CD4-positive, alpha-beta T cell treated with Interleukin-15 for 1 hour (primary cell): ENCODE results near the gene RYR1.
"Not testable (repeated sequence)": the region's sequence is repeated elsewhere in the genome, so short reads cannot be mapped to it uniquely, and the experiment has no call there.

Experiments
- DNase-seq: peaks from one replicate; pipeline ENCODE4 v3.0.0-alpha.2; 2020

The RYR1 gene

DNA sequence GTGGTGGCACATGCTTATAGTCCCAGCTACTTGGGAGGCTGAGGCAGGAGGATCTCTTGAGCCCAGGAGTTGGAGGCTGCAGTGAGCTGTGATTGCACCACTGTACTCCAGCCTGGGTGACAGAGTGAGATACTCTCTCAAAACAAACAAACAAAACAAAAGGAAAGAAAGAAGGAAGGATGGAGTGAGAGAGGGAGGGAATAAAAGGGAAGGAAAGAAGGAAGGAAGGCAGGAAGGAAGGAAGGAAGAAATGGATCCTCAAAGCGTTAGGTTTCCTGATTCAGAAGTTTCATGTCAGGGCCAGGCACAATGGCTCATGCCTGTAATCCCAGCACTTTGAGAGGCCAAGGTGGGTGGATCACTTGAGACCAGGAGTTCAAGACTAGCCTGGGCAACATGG, 84.5 kb downstream of the RYR1 start:
- not testable (repeated sequence) for DNase-seq

DNA sequence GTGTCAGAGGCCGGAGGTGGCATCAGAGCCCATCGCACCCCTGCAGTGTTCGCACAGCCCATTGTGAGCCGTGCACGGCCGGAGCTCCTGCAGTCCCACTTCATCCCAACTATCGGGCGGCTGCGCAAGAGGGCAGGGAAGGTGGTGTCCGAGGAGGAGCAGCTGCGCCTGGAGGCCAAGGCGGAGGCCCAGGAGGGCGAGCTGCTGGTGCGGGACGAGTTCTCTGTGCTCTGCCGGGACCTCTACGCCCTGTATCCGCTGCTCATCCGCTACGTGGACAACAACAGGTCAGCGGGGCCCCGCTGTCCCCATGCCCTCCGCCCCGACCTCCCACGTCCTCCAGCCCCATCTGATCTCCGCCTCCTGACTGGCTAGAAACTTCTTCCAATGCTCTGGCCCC, 85.7 kb downstream of the RYR1 start:
- no peak for DNase-seq

DNA sequence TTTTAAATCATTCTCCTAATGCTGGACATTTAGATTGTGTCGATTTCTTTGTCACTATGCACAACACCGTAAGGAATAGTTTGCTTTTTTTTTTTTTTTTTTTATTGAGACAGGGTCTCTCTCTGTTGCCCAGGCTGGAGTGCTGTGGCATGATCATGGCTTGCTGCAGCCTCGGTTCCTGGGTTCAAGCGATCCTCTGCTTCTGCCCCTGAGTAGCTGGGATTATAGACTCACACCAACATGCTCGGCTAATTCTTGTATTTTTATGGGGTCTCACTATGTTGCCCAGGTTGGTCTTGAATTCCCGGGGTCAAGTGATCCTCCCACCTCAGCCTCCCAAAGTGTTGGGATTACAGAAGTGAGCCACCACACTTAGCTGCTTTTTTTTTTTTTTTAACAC, 86.5 kb downstream of the RYR1 start:
- no peak for DNase-seq

DNA sequence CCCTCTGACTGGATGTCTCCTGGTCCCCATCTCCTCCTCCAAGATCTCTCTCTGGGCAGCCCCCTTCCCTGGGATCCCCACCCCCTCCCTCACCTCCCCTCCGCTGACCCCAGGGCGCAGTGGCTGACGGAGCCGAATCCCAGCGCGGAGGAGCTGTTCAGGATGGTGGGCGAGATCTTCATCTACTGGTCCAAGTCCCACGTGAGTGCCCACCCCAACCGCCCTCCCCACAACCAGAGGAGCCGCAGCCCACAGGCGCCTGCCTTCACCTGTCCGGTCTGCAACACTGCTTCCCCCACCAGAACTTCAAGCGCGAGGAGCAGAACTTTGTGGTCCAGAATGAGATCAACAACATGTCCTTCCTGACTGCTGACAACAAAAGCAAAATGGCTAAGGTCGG, 89.4 kb downstream of the RYR1 start:
- DNase-seq, result no peak

DNA sequence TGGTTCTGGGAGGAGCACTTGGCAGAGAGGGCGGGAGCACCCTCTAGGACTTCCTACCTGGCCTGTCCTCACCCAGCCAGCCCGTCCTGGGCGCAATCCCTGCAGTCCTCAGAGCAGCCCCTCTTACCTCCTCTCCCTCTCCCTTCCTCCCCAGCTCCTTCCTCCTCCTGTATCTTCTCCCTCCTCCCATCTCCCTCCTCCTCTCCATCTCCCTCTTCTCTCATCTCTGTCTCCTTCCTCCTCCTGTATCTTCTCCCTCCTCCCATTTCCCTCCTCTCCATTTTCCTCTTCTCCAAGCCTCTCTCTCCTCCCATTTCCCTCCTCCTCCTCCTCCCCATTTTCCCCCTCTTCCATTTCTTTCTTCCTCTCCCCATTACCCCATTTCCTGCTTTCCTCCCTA, 89.8 kb downstream of the RYR1 start:
- DNase-seq, result no peak

DNA sequence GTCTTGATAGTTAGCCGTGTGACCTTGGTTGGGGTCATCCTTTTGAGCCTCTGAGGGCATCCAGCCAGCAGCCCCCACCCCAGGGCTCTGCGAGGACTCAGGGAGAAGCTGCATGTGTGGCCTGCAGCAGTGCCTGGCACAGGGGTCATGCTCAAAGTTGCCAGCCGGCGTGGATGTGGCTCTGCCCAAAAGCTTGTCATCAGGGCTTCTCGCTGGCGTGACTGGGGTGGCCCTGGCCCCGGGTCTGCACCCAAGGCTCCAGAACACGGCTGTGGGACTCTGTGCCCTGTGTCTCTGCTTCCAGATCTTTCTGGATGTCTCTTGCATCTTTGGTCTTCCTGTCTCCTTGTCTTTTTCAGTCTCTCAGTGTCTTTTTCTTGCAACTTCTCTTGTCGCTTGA, 90.9 kb downstream of the RYR1 start:
- DNase-seq, result no peak

DNA sequence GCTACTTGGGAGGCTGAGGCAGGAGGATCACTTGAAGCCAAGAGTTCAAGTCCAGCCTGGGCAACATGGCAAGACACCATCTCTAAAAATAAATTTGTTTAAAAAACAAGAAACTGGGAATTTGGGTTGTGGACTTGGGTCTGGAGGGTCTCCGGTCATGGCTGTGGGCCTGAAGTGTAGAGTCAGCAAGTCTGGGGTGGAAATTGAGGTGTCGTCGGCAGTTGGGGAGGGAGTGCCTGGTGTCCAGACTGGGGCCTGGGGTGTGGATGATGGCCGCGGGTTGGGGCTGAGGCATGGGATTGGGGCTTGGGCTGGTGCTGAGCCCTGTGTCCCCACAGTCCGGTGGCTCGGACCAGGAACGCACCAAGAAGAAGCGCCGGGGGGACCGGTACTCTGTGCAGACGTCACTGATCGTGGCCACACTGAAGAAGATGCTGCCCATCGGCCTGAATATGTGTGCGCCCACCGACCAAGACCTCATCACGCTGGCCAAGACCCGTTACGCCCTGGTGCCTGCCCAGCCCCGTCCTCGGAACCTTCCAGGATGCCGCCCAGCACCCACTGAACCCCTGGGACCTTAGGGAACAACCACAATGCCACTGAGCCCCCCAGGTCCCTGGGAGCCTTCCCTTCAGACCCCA, 91.6 kb downstream of the RYR1 start:
- DNase-seq, result no peak

DNA sequence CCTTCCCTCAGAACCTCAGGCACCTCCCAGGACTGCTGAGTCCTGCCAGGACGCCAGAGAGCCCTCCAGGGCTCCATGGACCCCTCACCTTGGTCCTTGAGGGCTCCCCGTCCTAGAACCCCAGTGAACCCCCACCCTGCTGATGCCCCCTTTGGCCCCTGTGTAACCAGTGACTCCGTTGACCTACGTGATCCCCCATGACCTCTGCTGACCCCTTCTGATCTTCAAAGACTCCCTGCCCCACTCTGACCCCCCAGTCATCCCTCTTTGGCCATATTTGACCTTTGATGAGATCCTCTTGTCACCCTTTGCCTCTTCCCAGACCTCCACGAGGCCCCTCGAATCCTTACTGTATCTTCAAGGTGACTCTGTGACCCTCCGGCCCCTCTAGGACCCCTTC, 92.9 kb downstream of the RYR1 start:
- DNase-seq, result no peak

DNA sequence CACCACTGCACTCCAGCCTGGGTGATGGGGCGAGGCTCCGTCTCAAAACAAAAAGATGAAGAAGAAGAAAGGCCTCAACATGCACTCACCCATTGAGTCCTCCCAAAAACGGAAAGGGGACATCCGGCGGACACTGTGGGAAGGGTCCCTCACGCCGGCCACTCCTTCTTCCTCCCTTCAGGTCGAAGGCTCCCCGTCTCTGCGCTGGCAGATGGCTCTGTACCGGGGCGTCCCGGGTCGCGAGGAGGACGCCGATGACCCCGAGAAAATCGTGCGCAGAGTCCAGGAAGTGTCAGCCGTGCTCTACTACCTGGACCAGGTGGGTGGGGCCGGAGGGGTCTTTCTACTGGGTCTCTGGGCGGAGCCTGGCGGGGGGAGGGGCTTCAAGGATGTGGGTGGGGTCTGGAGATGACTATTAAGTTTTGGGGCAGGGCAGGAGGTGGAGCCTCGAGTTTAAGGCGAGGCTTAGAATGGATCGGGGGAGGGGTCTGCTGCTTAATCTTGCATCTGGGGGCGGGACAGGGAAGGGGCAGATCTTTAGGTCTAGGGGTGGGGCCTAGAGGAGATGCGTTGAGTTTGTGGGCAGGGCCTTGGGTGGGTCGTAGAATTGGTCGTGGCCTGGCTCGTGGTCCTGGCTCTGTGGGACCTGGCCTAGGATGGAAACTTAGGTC, 94.1 kb downstream of the RYR1 start:
- DNase-seq, result no peak

DNA sequence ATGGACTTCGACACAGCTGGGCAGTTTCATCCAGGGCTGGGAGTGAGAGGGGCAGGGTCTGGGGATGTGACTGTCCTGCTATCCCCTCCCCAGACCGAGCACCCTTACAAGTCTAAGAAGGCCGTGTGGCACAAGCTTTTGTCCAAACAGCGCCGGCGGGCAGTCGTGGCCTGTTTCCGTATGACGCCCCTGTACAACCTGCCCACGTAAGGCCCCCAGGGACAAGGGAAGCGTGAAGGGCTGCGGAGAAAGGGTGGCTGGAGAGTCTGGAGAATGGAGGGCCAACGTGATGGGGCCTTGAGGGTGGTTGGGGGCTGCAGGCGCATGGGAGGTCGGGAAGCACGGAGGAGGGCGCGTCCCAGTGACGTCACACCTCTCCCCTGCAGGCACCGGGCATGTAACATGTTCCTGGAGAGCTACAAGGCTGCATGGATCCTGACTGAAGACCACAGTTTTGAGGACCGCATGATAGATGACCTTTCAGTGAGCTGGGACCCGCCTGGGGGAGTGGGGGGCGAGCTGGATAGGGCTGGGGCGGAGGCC, 94.8 kb downstream of the RYR1 start:
- no peak for DNase-seq

DNA sequence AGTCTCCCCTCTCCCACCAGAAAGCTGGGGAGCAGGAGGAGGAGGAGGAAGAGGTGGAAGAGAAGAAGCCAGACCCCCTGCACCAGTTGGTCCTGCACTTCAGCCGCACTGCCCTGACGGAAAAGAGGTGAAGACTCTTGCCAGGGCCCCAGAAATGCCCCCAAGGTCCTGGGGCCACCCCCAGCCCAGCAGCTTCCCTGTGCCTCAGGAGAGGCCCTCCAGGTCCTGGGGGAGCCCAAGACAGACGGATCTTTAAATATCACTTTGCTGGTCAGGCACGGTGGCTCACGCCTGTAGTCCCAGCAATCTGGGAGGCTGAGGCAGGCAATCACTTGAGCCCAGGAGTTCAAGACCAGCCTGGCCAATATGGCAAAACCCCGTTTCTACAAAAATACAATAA, 95.4 kb downstream of the RYR1 start:
- no peak for DNase-seq

DNA sequence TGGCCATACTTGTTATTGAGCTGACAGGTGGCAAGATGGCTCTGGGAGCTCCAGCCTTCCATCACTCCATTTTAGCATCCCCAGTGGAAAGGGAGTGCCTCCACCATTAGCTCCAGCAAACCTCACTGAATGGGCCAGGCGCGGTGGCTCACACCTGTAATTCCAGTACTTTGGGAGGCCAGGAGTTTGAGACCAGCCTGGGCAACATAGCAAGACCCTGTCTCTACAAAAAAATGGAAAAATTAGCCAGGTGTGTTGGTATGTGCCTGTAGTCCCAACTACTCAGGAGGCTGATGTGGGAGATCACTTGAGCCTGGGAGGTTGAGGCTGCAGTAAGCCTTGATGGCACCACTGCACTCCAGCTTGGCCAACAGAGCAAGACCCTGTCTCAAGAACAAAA, 98.0 kb downstream of the RYR1 start:
- no peak for DNase-seq

DNA sequence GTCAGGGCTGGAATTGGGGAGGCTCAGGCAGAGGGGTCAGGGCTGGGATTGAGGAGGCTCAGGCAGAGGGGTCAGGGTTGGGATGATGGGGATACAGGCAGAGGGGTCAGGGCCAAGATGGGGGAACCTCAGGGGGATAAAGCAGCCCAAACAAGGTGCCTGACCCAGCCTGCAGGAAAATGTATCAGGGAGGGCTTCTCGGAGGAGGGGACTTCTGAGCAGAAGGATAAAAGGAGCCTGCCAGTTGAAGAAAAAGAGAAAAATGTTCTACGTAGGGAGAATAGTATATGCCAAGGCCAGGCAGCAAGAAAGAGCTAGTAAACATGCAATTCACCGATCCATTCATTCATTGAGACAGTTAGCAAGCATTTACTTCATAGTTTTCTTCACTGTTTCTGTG, 99.4 kb downstream of the RYR1 start:
- DNase-seq, result no peak

DNA sequence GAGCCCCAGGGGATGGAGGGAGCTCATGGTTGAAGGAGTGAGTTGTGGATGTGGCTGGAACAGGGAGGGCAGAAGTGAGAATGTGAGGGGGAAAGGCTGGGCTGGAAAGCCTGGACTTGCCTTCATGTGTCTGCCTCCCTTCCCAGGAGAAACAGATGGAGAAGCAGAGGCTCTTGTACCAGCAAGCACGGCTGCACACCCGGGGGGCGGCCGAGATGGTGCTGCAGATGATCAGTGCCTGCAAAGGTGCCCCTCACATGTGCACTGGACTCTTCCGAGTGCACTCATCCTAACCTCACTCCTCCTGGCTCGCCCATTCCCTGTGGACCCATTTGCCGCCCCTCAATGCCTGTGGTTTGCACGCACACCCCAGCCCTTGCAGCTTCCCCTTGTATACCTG, 101.1 kb downstream of the RYR1 start:
- no peak for DNase-seq

DNA sequence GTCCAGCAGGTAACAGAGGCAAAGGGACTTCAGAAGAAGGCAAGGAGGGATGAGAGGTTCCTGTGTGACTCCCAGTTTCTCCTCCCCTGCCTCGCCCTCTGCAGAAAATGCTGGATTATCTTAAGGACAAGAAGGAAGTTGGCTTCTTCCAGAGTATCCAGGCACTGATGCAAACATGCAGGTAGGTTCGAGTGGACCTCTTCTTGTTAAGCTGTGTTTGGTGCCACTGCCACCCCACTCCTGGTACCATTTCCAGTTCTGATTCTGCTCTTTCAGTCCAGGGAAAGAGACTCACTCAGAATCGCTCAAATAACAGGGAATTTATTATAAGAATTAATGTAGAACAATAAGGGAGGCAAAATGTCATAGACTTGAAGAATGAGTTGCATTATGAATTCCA, 101.7 kb downstream of the RYR1 start:
- no peak for DNase-seq

DNA sequence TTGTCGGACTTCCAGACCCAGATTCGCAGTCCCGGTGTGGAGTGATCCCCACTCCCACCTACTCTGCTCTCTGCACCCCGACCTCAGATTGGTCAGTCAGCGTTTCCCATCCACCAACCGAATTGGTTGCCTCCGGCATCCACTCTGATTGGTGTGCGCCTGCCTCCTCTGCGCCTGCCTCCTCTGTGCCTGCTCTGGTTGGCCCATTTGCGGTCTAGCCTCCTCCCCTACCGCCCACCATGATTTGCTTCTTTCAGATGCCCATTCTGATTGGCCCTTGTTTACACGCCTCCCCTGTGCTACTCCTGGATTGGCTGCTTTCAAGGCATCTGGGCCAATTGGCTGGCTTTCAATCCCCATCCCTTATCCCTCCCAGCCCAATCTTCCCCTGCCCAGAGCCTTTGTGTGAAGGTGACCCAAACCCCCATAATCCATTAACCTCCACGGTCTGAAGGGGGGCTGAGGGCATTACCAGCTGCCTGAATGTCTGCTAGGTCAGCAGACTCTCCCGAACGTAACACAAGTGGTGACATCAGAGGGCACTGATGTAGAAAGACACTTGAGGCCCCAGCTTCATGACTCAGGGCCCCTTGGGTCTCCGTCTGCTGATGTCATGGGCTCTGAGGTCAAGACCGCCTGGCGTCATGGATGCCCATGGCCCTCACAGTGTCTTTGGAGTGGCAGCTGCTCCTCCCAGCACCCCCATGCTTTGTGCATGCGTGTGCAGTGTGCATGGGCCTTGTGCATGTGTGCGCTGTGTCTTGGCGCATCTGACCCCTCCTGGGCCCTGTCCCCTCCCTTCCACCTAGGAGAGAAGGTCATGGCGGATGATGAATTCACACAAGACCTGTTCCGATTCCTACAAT, 103.8 kb downstream of the RYR1 start:
- no peak for DNase-seq

DNA sequence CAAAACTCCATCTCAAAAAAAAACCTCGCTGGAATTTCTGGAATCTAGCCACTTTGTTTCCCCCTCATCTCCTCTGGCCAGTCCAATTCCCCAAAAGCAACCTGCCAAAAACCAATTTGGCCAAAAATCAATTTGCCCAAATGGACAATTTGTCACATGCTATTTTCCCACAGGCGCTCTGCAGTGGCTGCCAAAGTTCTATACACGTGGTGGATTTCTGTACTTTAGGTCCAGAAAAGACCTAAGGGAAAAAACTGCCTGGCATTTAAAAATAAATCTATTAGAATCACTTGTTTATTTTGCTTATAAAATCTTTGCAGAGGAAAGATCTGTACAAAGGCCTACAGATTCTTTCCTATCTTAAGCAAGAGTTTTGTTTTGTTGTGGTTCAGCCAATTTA, 104.9 kb downstream of the RYR1 start:
- DNase-seq, result no peak

DNA sequence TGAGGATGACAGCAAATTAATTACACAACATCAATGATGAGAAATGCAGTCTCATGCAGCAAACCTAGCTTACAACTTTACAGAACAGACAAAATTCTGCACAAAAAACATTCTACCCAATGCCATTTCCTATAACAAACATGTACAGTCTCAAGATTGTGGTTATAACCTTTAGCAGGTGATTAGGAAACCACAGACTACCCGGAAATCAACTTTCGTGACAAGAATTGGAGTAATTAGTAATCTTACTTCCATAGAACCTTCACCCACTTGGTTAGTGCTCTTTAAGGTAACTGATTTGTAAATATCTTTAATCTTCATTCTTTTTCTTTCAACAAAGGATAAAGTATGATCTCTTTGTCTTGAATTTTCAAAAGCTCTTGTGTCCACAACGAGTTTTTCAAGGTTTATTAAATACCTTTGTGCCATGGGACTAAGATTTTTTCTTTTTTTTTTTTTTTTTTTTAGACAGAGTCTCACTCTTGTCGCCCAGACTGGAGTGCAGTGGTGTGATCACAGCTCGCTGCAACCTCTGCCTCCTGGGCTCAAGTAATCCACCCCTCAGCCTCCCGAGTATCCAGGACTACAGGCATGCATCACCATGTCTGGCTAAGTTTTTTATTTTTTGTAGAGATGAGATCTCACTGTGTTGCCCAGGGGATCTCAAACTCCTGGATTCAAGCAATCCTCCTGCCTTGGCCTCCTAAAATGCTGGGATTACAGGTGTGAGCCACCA, 105.5 kb downstream of the RYR1 start:
- no peak for DNase-seq

DNA sequence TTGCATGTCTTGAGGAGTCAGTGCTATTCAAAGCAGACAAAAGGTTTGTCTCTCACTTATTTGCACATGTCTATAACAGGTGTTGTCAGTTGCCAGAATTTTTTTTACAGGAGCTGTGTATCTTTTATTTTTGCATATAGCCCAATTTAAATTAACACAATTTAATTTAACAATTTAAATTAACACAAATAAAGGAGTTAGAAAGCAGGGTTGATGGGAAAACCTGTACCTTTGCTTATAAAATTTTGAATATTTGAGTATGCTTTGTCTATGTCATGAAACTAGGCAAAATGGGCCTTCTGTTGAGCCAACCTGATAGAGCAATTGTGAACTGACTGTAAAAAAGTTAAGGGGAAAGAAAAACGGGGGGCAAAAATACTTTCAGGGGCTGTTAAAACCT, 106.3 kb downstream of the RYR1 start:
- DNase-seq, result no peak

DNA sequence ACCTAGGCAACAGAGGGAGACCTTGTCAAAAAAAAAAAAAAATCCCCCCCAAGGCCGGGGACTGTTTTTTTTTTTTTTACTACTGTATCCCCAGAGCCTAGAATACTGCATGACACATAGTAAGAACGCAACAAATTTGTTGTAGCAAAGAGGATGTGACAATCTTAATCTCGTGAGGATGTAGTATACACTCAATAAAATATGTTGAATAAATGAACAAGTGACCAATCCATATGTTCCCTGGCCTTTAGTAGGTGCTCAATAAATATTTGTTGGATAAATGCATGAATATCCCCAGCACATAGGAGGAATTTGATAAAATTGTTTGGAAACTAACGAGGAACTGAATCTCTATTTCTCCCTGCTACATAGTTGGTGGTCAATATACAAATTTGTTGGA, 108.5 kb downstream of the RYR1 start:
- no peak for DNase-seq

DNA sequence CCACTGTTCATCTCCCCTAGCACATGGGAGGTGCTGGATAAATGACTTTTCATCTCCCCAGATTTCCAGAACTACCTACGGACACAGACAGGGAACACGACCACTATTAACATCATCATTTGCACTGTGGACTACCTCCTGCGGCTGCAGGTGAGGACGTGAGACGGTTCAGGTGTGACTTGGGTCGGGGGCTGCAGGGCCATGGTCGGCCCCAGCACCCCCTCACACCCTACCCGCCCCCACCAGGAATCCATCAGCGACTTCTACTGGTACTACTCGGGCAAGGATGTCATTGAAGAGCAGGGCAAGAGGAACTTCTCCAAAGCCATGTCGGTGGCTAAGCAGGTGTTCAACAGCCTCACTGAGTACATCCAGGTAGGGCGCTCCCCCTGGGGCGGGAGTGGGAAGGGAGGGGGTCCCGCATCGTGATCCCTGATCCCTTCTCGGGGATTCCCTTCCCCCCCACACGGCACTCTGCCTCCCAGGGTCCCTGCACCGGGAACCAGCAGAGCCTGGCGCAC, 109.9 kb downstream of the RYR1 start:
- no peak for DNase-seq

DNA sequence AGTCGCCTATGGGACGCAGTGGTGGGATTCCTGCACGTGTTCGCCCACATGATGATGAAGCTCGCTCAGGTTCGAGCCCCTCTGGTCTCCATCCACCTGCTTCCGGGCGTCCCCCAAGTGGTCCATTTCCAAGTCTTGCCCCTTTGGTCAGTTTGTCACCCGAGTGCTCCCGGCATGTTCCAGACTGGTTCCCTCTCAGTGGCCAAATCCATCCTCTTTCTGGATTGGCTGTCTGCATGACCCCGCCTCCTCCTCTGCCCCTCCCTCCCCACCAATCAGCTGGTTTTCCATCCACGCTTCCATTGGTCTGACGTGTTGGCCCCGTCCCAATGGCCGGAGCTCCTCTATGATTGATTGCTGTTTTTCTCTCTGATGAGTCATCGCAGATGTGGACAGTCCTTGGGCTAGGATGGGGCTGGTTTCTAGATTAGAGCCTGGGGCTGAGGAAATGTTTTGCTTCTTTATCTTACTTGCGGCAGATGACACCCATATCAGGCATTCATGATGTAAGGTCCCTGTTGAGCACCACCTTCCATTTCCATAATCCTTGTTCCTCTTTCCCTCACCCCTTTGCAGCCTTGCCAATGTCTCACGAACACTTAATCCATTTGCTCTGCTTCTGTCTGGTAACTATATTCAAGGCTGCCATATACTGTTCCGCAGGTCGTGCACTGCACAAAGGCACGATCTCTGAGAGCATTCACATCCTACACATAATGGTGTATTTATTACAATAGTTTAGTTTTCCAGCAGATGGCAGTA, 110.5 kb downstream of the RYR1 start:
- DNase-seq, result peak; percentile 67
